ENCODE data around the gene CCBE1.
"Not testable (repeated sequence)": the region's sequence is repeated elsewhere in the genome, so short reads cannot be mapped to it uniquely, and the experiment has no call there.

Gene CCBE1

DNA sequence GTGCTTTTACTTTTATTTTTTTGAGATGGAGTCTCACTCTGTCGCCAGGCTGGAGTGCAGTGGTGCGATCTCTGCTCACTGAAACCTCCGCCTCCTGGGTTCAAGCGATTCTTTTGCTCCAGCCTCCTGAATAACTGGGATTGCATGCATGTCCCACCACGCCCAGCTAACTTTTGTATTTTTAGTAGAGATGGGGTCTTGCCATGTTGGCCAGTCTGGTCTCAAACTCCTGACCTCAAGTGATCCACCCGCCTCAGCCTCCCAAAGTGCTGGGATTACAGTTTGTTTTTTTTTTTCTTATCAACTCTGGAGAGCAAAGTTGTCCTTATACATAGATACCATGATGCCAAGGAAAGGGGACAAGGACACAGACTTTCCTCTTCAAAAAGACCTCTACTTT, 181.3 kb downstream of the CCBE1 start:
- ATAC-seq = not testable (repeated sequence)

DNA sequence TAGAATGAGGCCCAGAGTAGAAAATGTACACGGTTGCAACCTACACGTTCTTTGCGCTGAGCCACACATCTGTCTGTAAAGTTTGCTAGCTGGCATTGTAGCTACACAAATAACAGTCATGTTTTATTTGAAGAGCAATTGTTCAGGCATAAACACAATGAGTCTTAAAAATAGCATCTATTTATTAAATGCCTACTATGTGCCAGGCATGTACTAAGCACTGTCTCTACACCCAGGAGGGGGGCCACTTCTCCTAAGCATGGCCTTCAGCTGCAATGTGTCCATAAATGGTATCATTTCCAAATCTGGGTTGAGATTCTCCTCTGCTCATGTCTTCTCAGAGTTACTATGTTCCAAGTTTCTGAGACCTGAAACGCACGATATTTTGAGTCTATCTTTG, 182.1 kb downstream of the CCBE1 start:
- no peaks in the 10 kb centered on the region for H3K4me1 Mint-ChIP-seq
- no peak for ATAC-seq

More for the DNA sequence above, 181.3 kb downstream of the CCBE1 start:
- not testable (repeated sequence) for H3K4me3 Mint-ChIP-seq, H3K9me3 Mint-ChIP-seq, H3K4me1 Mint-ChIP-seq, H3K27ac Mint-ChIP-seq, H3K36me3 Mint-ChIP-seq
- H3K27me3 Mint-ChIP-seq = peaks cover 22% of the 10 kb centered on the region

DNA sequence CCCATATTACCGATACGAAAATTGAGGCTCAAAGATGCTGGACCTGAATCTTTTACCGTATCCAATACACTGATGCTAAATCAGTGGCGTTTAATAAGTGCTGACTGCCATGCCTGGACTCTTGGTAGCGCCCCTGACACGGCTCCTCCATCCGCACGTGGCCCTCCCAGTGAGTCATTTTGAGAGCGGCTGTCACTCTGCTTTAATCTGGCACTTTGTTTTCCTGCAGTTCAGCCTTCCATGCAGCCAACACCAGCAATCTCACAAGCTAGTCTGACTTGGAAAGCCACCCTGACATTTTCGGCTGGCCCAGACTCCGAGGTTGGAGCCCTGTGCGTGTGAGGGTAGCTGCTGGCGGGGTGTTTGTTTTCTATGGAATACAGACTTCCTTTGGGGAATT, 183.0 kb downstream of the CCBE1 start:
- no peaks in the 10 kb centered on the region for H3K9me3 Mint-ChIP-seq
- no peak overlapping the region for H3K27ac Mint-ChIP-seq
- H3K4me1 Mint-ChIP-seq = no peaks in the 10 kb centered on the region
- H3K4me3 Mint-ChIP-seq = no peak overlapping the region
- H3K27me3 Mint-ChIP-seq = peaks cover 22% of the 10 kb centered on the region
- no peaks in the 10 kb centered on the region for H3K36me3 Mint-ChIP-seq
- no peak for ATAC-seq

More for the DNA sequence above, 182.1 kb downstream of the CCBE1 start:
- peaks cover 1% of the 10 kb centered on the region for H3K9me3 Mint-ChIP-seq
- peaks cover 22% of the 10 kb centered on the region for H3K27me3 Mint-ChIP-seq
- no peak overlapping the region for H3K27ac Mint-ChIP-seq
- H3K4me3 Mint-ChIP-seq = no peak overlapping the region
- H3K36me3 Mint-ChIP-seq = no peaks in the 10 kb centered on the region

DNA sequence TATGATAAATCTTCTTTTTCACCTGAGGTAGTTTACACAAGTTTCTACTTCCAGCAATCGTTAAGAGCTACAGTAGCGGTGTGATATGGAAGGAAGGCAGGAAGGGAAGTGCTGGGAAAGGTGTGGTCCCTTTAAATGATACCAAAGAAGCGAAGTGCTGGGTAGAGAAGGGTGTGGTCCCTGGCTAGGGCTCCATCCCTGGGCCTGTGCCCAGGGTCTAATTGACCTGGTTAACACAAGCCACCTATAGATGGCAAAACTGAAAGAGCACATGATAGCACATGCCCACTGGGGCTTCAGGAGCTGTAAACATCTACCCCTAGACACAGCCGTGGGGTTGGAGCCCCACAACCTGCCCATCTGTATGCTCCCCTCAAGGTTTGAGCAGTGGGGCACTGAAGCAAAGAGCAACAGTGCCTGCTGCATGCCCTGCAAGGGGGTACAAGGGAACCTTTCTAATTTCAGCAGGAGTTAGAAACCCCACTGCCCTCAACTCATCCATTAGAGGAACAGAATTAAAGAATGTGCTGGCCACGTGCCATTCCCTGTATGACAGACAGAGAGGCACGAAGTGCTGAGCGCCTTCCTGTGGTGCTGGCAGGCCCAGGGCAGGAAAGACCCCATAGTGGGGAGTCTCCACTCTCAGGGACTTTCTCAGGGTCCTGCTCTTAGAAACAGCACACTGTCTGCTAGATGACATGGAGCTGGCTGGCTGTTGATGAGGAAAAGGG, 185.0 kb downstream of the CCBE1 start:
- Mint-ChIP-seq H3K27me3 (peaks cover 22% of the 10 kb centered on the region), H3K9me3 (no peaks in the 10 kb centered on the region), H3K4me1 (no peaks in the 10 kb centered on the region), H3K4me3 (no peak overlapping the region), H3K27ac (no peak overlapping the region), H3K36me3 (no peaks in the 10 kb centered on the region)
- ATAC-seq = no peak

DNA sequence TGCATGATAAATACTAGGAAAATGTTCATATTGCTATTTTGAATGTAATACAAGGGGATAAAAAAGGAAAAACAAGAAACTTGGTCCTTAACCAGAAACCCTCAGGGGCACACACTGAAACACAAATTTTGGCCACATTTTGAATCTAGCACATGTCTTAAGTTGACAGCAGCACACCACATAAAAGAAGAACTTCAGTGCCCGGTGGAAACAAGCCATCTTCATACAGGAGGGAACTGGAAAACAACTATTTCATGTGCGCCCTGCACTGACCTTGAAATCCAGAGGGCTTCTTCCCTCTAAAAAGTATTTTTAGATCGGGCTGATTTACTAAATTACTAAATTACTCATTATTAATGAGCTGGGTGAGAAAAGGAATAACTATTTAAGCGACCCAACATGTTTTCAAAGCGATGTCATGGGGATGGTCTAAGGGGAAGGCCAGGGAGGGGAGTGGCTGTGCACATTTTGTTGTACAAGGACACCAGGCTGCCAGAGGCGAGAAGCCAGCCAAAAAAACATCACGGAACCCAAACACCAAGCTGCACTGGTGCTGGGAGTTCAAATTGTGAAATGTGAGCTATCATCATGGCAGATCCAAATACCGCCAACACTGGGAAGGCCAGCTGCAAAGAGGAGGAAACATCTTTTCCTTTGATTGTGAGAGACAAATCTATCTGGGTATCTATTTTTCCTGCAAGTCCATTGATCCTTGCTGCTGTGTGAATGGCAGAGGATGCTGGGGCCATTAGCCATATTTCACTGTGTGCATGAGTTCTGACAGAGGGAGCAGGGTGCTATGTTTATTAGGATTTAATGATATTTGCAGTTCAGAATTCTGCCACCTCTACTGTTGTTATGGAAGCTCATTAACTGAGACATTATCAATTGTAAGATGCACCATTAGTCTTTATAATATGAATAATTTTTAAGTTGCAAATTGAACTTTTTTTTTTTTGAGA, 187.5 kb downstream of the CCBE1 start:
- Mint-ChIP-seq H3K36me3 (no peaks in the 10 kb centered on the region), H3K27me3 (peaks cover 36% of the 10 kb centered on the region), H3K27ac (no peak overlapping the region), H3K4me1 (no peaks in the 10 kb centered on the region), H3K9me3 (no peaks in the 10 kb centered on the region), H3K4me3 (no peak overlapping the region)
- ATAC-seq = no peak

DNA sequence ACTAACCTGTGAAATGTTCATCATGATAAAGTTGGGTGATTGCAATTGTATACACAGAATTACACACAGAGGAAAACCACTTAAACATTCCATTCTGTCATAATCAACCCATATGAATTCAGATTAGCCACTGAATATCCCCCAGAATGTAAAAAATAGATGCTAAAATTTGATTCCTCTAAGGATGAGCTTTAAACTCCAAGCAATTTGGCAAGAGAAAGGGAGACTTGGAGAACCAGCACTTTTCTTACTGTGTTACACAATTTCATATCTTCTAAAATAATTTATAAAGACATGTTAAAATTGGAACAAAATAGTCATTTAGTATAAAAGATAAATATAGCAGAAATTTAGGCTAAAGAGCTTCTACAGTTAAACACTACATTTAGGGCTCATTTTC, 191.9 kb downstream of the CCBE1 start:
- H3K4me1 Mint-ChIP-seq = no peaks in the 10 kb centered on the region
- no peaks in the 10 kb centered on the region for H3K36me3 Mint-ChIP-seq

DNA sequence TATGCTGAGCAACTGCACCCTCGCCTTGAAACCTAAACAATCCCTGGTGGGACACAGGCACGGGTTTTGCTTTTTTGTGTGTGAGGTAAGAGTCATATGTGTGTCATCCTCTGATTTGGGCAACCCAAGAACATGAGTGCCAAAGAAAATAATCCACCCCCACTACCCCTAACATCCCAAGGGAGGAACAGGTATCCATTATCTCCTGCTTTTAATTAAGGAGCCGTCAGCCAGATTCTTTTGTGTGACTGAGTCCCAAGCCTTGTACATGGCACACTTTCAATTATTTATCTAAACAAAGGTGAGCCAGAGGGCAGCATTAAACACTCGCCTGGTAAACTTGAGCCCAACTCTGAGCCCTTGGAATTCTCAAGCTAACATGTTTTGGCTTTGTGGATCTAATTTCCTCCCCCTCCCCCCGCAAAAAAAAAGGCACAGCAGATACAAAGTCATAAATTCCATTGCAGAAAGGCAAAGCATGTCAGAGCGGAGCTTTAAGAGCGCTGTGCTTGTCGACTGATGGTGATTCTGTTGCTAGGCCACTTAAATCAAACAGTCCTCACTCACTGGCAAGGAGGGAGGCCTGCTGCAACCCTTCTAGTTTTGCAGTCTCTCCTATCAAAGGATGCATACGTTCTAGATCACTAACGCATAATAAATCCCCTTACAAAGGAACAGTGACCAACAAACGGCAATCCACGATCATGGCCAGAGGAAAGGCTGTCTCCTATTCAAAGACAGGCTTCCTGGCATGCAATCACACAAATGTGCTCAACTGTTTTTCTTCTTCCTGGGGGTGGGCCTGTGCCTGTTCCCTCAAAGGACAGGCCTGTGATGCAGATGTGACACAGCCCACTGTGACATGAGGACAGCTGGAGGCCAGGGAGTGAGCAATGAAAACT, 194.7 kb downstream of the CCBE1 start:
- Mint-ChIP-seq H3K4me1 (no peaks in the 10 kb centered on the region), H3K27ac (no peak overlapping the region), H3K27me3 (peaks cover 45% of the 10 kb centered on the region), H3K9me3 (peaks cover 7% of the 10 kb centered on the region), H3K4me3 (no peak overlapping the region), H3K36me3 (no peaks in the 10 kb centered on the region)
- ATAC-seq = no peak

More for the DNA sequence above, 191.9 kb downstream of the CCBE1 start:
- H3K27ac Mint-ChIP-seq = no peak overlapping the region
- ATAC-seq = no peak
- no peak overlapping the region for H3K4me3 Mint-ChIP-seq
- H3K9me3 Mint-ChIP-seq = no peaks in the 10 kb centered on the region
- peaks cover 40% of the 10 kb centered on the region for H3K27me3 Mint-ChIP-seq

DNA sequence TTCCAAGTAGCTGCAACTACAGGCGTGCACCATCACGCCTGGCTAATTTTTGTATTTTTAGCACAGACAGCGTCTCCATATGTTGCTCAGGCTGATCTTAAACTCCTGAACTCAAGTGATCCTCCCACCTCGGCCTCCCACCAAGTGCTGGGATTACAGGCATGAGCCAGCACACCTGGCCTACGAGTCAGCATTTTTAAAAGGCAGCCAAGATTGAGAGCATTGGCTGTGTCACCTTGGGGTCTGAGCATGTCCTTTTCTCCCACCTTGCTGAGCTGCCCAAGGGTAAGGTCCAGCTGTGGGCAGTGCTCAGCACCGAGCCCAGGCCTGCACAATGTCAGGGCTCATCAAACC, 195.3 kb downstream of the CCBE1 start:
- Mint-ChIP-seq H3K9me3 (peaks cover 7% of the 10 kb centered on the region), H3K27ac (no peak overlapping the region), H3K27me3 (peaks cover 45% of the 10 kb centered on the region), H3K4me3 (no peak overlapping the region), H3K4me1 (no peaks in the 10 kb centered on the region), H3K36me3 (no peaks in the 10 kb centered on the region)
- ATAC-seq = no peak

DNA sequence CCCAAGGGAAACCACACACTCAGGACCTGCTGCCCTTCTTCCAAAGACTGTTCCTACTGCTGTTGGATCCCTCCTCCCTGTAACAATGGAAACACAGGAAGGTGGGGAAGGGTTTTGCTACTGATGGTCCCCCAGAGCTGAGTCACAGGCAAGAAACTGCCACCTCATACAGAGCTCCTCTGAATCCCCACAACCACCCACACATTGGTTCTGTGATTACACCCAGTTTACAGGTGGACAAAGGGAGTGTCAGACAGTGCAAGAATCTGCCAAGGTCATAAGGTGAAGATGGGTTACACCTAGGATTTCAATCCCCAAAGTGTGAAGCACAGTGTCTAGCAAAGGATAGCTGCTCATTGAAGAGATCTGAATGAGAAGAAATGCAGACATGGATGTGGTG, 196.5 kb downstream of the CCBE1 start:
- peaks cover 7% of the 10 kb centered on the region for H3K9me3 Mint-ChIP-seq
- no peak overlapping the region for H3K27ac Mint-ChIP-seq
- H3K27me3 Mint-ChIP-seq = peaks cover 41% of the 10 kb centered on the region
- no peaks in the 10 kb centered on the region for H3K4me1 Mint-ChIP-seq
- no peak overlapping the region for H3K4me3 Mint-ChIP-seq
- ATAC-seq = no peak
- no peaks in the 10 kb centered on the region for H3K36me3 Mint-ChIP-seq

DNA sequence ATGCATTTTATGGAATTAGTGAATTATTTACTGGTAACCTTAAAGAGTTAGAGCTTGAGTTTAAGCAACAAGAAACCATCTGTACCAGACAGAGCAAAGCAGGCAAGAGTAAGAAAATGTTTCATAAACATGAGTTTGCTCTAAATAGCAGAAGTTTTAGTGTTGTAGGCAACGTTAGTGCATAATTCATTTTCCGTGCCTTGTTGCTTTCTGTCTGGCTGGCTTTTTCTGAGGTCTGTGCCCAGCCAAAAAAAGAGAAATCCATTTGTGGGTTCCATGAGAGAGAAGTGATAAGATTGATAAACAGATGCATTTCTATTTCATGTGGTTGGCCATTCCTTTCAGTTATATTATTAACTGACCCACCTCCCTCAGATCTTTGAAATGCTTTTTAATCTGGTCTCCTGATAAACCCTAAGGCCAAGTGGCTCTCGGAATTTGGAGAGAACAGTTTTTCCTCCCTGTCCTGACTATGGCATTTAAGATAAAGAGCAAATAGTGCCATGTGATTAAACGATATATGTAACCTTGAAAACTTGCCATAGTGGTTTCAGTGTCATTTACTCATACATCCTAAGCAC, 198.6 kb downstream of the CCBE1 start:
- Mint-ChIP-seq H3K27me3 (peaks cover 20% of the 10 kb centered on the region), H3K9me3 (peaks cover 7% of the 10 kb centered on the region), H3K36me3 (no peaks in the 10 kb centered on the region), H3K27ac (no peak overlapping the region), H3K4me3 (no peak overlapping the region), H3K4me1 (no peaks in the 10 kb centered on the region)
- ATAC-seq = no peak

DNA sequence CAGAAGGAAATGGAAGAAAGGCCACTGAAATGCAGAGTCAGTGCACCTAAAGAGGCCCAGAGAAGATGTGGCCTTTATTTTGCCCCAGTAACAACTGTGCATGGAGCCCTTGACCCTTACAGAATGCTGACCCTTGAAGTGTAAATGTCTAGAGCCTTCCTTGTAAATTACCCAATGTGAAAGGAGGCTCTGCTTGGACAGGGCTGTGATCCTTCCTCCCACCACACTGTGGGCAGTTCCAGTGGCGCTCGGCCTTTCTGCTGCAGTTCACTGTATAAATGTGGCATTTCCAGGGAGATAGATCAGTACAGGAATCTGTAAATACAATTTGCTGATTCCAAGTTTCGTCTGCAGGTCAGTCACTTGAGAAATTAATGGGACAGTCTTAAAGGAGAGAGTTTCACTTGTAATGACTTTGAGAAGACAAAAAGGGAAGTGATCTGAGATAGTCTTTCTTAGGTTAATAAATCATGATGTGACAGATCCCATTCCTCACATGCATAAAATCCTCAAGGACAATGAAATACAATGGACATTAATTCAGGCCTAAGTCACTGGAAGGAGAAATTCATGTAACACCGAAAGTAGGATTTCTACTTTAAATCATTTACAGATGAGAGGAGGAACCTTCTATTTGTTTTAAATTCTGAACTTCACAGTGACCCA, 204.3 kb downstream of the CCBE1 start:
- no peaks in the 10 kb centered on the region for H3K36me3 Mint-ChIP-seq
- no peak overlapping the region for H3K27ac Mint-ChIP-seq
- H3K27me3 Mint-ChIP-seq = no peaks in the 10 kb centered on the region
- H3K4me3 Mint-ChIP-seq = no peak overlapping the region
- H3K4me1 Mint-ChIP-seq = no peaks in the 10 kb centered on the region
- no peak for ATAC-seq
- H3K9me3 Mint-ChIP-seq = no peaks in the 10 kb centered on the region

DNA sequence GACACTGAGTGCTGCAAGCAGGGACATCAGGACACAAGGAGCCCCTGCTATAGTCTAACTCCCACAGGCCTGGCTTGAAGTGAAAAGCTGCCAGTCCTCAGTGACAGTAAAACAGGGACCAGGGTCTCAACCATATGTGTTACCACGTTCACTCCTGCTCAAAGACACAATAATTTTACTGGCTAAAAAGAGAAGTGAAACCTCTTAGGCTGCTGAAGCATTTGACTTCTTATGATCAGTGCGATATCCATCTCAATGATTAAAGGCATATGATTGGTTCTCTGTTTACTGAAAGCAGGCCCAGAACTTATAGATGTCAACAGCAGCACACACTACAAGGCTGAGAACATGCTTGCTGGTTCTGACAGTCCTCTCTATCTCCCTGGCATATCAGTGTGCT, 208.3 kb downstream of the CCBE1 start:
- no peak overlapping the region for H3K4me3 Mint-ChIP-seq
- no peaks in the 10 kb centered on the region for H3K4me1 Mint-ChIP-seq
- no peaks in the 10 kb centered on the region for H3K27me3 Mint-ChIP-seq
- H3K36me3 Mint-ChIP-seq = no peaks in the 10 kb centered on the region
- no peak overlapping the region for H3K27ac Mint-ChIP-seq
- H3K9me3 Mint-ChIP-seq = no peaks in the 10 kb centered on the region
- peak; percentile 61 for ATAC-seq

DNA sequence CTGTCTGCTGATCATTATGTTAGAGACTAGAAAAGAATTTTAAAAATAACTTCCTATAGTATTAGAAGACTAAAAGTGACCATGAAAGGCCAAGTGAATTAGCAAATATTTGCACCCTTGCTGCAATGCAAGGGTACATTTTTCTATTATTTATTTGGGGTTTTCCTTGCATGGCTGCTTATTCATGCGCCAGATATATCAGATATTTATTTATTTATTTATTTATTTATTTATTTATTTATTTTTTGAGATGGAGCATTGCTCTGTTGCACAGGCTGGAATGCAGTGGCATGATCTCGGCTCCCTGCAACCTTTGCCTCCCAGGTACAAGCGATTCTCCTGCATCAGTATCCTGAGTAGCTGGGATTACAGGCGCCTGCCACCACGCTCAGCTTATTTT, 211.8 kb downstream of the CCBE1 start:
- ATAC-seq = no peak
- H3K36me3 Mint-ChIP-seq = no peaks in the 10 kb centered on the region
- H3K9me3 Mint-ChIP-seq = no peaks in the 10 kb centered on the region
- peaks cover 10% of the 10 kb centered on the region for H3K27me3 Mint-ChIP-seq
- no peak overlapping the region for H3K4me3 Mint-ChIP-seq
- no peak overlapping the region for H3K27ac Mint-ChIP-seq
- H3K4me1 Mint-ChIP-seq = no peaks in the 10 kb centered on the region

DNA sequence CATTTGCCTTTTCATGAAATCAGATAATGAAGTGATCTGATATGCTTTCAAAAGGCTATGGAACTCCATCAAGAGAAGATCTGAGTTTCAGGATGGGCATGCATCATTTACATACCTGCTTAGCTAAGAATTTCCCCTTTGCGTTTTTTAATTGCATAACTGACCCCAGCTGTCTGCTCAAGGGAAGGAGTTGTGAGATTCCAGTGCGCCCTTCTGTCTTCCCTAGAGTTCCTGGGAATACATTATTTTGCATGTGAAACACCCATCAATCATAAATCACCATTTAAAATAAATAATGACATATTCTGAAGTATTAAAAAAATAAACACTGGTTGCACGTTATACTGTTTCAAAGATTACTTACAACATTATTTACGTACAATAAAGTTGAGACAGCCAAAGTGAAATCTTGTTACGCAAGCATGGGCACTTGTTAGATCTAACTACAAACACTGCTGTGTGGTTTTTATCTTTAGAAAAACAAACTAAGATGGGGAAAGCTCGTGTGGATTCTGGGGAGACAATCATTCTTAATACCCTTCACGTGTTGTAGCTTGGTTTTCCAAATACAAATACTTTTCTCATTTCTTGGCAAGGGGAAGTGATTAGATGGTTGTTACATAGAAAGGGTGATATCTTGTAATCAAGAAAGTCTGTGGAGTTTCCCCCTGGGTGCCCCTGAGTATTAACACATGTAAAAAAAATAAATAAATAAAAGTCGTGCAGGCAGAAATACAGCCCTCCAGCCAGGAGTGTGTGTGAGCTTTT, 212.5 kb downstream of the CCBE1 start:
- no peaks in the 10 kb centered on the region for H3K4me1 Mint-ChIP-seq
- H3K4me3 Mint-ChIP-seq = no peak overlapping the region
- H3K36me3 Mint-ChIP-seq = no peaks in the 10 kb centered on the region
- H3K27ac Mint-ChIP-seq = no peak overlapping the region
- H3K27me3 Mint-ChIP-seq = peaks cover 10% of the 10 kb centered on the region
- ATAC-seq = no peak
- H3K9me3 Mint-ChIP-seq = no peaks in the 10 kb centered on the region
